ENCODE data around the gene ANKLE1.

ANKLE1 gene

GRCh38 chr19:17320435-17320834, 38.7 kb downstream of the ANKLE1 start:
- Histone ChIP-seq H4K20me1 (ENCODE audit: insufficient read depth, low read length, poor library complexity, severe bottlenecking) (no peaks in the 10 kb centered on the region), H2AFZ (ENCODE audit: low read length) (no peak overlapping the region), H3K4me3 (ENCODE audit: low read length, poor library complexity, severe bottlenecking) (no peak overlapping the region), H3K4me1 (ENCODE audit: insufficient read depth, low read length, poor library complexity, severe bottlenecking) (no peaks in the 10 kb centered on the region), H3K9me2 (replicated peaks; ENCODE audit: low read depth, low read length) (no peaks in the 10 kb centered on the region), H3K79me2 (ENCODE audit: insufficient read depth, low read length) (no peaks in the 10 kb centered on the region), H3K27me3 (ENCODE audit: insufficient read depth, low read length, poor library complexity, severe bottlenecking) (no peaks in the 10 kb centered on the region), H3K9me3 (ENCODE audit: insufficient read depth, low read depth, low read length) (no peaks in the 10 kb centered on the region), H3K36me3 (ENCODE audit: insufficient read depth, low read length) (peaks cover 39% of the 10 kb centered on the region; the same call in 1 of the 2 replicates), H3K9ac (ENCODE audit: low read depth, low read length, poor library complexity, severe bottlenecking) (no peak overlapping the region), H3K4me2 (ENCODE audit: low read depth, low read length, poor library complexity, severe bottlenecking) (no peak overlapping the region), H3F3A (ENCODE audit: low read depth) (no peaks in the 10 kb centered on the region)
- no peak for TF ChIP-seq CTCF (conservative IDR thresholded peaks at IDR 0.05; ENCODE audit: low read length)
- no peak for TF ChIP-seq EZH2phosphoT487 (IDR thresholded peaks at IDR 0.05; ENCODE audit: borderline replicate concordance)

- H4K20me1 ChIP-seq (ENCODE audit: insufficient read depth, low read length, poor library complexity, severe bottlenecking), result no peaks in the 10 kb centered on the region
- TF ChIP-seq CTCF (conservative IDR thresholded peaks at IDR 0.05; ENCODE audit: low read length) (no peak), EZH2phosphoT487 (IDR thresholded peaks at IDR 0.05; ENCODE audit: borderline replicate concordance) (no peak)
- no peaks in the 10 kb centered on the region for H3K79me2 ChIP-seq (ENCODE audit: insufficient read depth, low read length)
- H3K36me3 ChIP-seq (ENCODE audit: insufficient read depth, low read length), result peaks cover 31% of the 10 kb centered on the region; the same call in 1 of the 2 replicates
- H3K4me3 ChIP-seq (ENCODE audit: low read length, poor library complexity, severe bottlenecking), result no peak overlapping the region
- H3K27me3 ChIP-seq (ENCODE audit: insufficient read depth, low read length, poor library complexity, severe bottlenecking), result no peaks in the 10 kb centered on the region
- no peaks in the 10 kb centered on the region for H3K9me3 ChIP-seq (ENCODE audit: insufficient read depth, low read depth, low read length)
- H3F3A ChIP-seq (ENCODE audit: low read depth), result no peaks in the 10 kb centered on the region
- no peak overlapping the region for H3K4me2 ChIP-seq (ENCODE audit: low read depth, low read length, poor library complexity, severe bottlenecking)
- no peak overlapping the region for H2AFZ ChIP-seq (ENCODE audit: low read length)
- H3K9me2 ChIP-seq (replicated peaks; ENCODE audit: low read depth, low read length), result no peaks in the 10 kb centered on the region
- no peaks in the 10 kb centered on the region for H3K4me1 ChIP-seq (ENCODE audit: insufficient read depth, low read length, poor library complexity, severe bottlenecking)
- H3K9ac ChIP-seq (ENCODE audit: low read depth, low read length, poor library complexity, severe bottlenecking), result no peak overlapping the region
Measured at GRCh38 chr19:17321655-17322489, 40.2 kb downstream of the ANKLE1 start.

- no peak overlapping the region for H3K4me2 ChIP-seq (ENCODE audit: low read depth, low read length, poor library complexity, severe bottlenecking)
- H3F3A ChIP-seq (ENCODE audit: low read depth), result no peaks in the 10 kb centered on the region
- H3K79me2 ChIP-seq (ENCODE audit: insufficient read depth, low read length), result no peaks in the 10 kb centered on the region
- H3K4me1 ChIP-seq (ENCODE audit: insufficient read depth, low read length, poor library complexity, severe bottlenecking), result no peaks in the 10 kb centered on the region
- H4K20me1 ChIP-seq (ENCODE audit: insufficient read depth, low read length, poor library complexity, severe bottlenecking), result no peaks in the 10 kb centered on the region
- no peak overlapping the region for H2AFZ ChIP-seq (ENCODE audit: low read length)
- H3K27me3 ChIP-seq (ENCODE audit: insufficient read depth, low read length, poor library complexity, severe bottlenecking), result no peaks in the 10 kb centered on the region
- peaks cover 31% of the 10 kb centered on the region; the same call in 1 of the 2 replicates for H3K36me3 ChIP-seq (ENCODE audit: insufficient read depth, low read length)
- no peak overlapping the region for H3K9ac ChIP-seq (ENCODE audit: low read depth, low read length, poor library complexity, severe bottlenecking)
- no peaks in the 10 kb centered on the region for H3K9me3 ChIP-seq (ENCODE audit: insufficient read depth, low read depth, low read length)
- H3K4me3 ChIP-seq (ENCODE audit: low read length, poor library complexity, severe bottlenecking), result no peak overlapping the region
- no peaks in the 10 kb centered on the region for H3K9me2 ChIP-seq (replicated peaks; ENCODE audit: low read depth, low read length)
- no peak for TF ChIP-seq CTCF (conservative IDR thresholded peaks at IDR 0.05; ENCODE audit: low read length)
- no peak for TF ChIP-seq EZH2phosphoT487 (IDR thresholded peaks at IDR 0.05; ENCODE audit: borderline replicate concordance)
Measured at GRCh38 chr19:17322854-17323253, 41.2 kb downstream of the ANKLE1 start.
